Left renal cortex interstitium (tissue), 4 donors: ENCODE results near the gene KIFAP3. TPM values are rescaled to one million over a fixed set of nuclear protein-coding genes. Genes with fewer than 3 reads are reported as not detected.

Experiments
- DNase-seq, 4 donors: peaks; one replicate each; pipeline ENCODE4 v3.0.0-alpha.2; 2013; ENCODE audit warnings: low read depth in 4 of 4, low spot score in 2 of 4, missing footprints in 1 of 4
- polyA plus RNA-seq, 4 donors: library from polyadenylated mRNA; unstranded; fragments of 120-200 nt; gene quantifications; one replicate each; pipeline ENCODE4 v1.2.1, GENCODE V29; 2013; ENCODE audit not compliant: insufficient read length in 4 of 4

KIFAP3 gene
- polyA plus RNA-seq, 4 donors, result 36.7 to 51.5 (median 41.8) TPM

DNA sequence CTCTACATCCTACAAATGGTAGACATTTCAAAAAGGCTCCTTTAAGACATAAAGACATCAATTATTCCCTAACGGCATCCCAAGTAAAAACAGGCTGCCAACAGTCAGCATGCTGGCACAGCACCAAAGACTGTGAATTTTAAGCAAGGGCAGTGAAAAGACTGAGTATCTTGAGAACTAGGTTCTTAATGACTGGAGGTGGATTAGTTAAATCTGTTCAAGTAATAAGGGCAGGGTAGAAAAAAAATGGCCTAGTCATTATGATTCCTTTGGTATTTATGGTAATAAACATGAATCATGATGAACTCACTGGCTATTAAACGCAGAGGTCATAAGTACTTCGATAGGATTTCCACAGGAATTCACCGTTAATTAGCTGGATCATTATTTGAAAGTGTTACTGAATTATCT is 75.2 kb downstream of the KIFAP3 start:
- DNase-seq, result peak in 2 of 4 donors; percentile 11 to 19

DNA sequence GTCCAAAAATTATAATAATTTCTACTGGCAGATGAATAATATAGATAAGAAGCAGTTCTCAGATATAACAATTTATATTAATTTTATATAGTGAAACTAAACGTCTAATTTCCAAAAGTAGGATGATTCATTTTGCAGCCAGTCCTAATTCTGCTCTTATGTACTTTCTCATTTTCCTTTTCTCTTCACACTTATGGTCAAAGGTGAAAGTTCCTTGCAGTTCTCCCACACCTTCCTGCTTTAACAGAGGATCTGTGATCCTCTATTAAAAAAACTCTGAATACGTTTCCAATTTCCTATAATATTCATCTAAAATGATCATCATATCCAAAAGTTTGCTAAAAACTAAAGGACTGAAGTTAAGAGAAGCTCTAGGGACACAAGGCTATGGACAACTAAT is 78.5 kb downstream of the KIFAP3 start:
- no peak for DNase-seq

DNA sequence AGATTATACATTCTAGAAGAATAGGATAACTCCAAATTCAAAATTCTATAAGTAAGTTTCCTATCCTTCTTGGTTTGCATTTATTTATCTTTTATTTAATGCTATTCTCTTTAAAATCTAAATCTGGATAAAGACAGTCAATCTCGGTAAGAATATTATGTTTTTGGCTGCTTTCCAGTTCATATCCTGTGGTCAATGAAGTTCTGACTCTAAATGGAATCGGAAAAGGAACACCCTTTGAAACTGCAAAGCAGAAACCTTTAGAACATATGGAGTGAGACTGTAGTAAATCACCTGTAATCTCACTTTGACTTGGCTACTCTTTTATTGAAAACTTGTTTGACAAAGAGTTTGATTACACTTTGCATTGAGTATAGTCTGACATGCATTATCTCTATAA is 85.2 kb downstream of the KIFAP3 start:
- no peak for DNase-seq

DNA sequence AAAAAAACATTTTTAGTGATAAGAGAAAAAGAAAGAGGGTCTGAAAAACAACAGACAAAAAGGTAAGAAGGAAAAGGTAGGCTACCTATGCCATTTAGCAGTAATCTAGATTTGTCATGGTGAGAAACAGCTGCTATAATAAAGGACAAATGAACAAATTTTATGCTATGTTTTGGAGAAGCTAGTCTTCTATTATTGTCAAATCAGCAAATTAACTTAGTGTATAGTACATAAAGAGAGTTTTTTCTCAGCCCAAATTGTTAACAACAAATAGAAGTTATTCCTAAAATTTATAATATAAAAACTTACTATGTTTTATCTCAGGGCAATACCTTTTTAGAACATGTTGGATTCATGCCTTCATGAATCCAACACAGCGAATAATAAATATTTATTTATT is 88.7 kb downstream of the KIFAP3 start:
- DNase-seq, result no peak

DNA sequence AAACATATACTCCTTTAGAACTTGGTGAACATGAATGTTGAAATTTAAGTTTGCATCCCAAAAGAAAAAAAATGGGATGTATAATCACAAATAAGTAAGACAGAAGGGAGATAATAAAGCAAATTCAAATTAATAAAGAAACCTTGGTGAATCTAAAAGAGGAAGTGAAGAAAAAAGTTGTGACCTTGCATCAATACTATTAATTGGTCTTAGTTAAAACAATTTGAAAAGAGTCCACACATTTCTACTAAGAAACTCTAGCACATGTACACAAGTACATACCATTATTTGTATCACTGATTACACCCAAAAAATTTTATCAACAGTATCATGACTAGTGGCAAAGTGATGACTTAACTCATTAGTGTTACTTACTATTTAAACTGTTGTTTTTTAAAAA is 100.4 kb downstream of the KIFAP3 start:
- DNase-seq, result no peak

DNA sequence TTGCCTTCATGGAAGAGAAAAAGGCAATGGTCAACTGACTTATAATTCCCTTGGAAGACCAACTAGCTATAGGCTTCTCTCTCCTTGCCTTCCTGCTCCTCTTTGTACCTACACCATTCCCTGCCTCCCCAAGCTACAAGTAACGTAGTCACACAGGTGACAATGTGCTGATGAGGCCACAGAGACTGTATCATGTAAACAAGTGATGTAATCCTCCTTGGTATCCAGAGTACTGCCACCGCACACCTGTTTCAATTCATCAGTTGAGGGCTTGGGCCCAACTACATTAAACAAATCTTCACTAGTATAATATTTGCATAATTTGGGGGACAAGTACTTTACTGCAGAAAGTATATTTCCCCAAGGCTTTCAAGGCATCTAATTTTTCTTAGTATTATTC is 104.4 kb downstream of the KIFAP3 start:
- no peak for DNase-seq

DNA sequence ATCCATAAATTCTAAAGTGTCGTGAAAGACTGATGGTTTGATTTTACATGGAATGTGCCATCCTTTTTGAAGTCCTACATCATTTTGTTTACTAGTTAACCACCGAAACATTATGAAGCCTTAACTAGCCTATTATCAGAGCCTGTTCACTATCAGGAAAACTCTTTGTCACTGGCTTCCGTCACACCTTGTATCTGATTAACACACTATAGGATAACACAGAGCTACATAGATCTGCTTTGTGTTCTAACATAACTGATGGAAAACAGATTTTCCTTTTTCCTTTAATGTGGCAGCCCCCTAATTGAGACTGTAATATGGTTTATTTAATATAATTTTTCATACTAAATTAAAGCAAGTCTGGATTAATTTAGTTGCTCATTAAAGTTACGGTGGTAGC is 106.3 kb downstream of the KIFAP3 start:
- DNase-seq, result no peak

DNA sequence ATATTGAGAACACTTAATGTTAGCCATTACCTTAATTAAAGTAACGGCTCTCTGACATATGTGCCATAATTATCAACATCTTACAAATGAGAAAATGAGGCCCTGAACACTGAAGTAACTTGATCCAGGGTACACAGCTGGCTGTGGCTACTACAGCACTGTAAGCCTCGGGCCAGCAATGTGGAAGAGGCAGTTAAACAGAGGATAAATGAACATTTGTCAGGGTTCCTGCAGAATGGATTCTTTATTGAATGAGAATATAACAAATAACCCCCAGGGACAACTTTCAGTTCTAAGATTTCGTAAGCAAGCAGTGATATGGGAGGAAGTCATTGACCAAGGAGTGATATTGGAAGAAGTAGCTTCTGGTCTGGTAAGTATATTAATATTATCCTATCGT is 110.3 kb downstream of the KIFAP3 start:
- no peak for DNase-seq

DNA sequence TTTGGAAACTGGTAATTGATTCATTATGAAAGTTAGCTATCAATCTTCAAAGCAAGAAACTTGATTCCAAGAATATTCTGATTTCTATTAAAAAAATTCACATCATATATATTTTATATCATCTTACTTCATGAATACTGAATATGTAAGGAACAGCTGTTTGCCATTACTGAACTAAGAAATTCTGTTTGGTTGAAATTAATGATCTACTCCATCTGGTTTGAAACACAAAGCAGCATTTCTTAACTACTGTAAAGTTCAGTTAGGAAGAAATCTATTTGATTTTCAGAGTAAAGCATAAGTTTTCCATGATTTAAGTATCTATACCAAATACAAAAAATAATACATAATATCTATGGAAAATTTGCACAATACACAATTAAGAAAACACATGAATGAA is 114.8 kb downstream of the KIFAP3 start:
- no peak for DNase-seq

DNA sequence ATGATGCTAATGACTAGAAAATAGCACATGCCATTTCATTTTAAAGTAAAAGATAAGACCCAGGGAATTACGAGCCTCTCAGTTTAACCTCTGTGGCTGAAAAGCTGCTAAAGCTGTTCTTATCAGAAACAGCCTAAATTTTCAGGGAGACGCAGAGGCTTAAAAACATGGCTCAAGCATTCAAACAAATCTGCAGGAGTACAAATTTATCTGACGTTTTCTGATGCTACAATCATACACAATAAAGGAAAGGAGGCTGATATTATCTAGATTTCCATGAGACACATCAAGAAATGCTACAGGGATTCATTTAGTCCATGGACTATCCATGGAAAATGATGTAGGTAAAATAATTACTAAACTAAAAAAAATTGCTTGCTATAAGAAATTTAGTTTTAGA is 115.5 kb downstream of the KIFAP3 start:
- no peak for DNase-seq

DNA sequence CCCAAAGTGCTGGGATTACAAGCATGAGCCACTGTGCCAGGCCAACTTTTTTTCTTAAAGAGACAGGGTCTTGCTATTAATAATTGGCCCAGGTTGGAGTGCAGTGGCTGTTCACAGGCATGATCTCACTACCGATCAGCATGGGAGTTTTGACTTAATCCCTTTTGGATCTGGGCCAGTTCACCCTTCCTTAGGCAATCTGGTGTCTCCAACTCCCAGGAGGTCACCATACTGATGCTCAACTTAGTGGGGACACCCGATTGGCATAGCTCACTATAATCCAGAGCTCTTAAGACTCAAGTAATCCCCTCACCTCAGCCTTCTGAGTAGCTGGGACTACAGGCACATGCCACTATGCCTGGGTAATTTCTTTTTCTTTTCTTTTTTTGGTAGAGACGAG is 116.6 kb downstream of the KIFAP3 start:
- DNase-seq, result no peak

DNA sequence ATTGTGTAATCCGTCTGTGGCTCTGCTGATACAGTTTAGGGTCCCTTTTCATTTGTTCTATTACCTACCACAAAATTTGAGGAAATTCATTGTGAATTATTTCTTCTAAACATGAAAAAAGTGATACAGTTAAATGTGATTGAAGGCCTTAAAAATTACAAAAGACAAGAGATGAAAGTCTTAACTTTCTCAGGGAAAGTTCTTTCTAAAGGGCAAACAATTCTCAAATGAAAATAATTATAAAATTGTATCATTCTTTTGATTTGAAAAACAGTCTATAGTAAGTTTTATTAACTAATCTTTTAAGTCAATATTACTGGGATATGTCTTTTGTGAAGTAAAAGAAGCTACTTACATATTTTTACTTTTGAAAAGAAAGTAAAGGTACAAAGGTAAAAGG is 123.4 kb downstream of the KIFAP3 start:
- DNase-seq, result no peak

DNA sequence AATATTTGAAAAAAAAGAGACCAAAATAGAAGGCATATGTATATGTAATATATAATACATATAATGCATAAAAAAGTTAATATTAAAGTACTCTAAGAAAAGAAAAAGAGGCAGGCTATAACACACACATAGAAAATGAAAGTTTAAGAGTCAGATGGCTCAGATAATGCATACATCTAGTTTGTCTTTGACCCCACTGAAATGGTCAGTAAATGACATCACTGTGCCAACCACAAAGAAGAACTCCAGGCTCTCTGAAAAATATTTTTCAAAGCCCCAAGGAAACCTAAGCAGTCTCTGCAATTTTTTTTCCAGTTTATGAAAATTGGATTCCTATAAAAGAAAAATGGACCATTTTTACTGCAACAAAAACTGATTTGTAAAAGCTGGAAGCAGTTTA is 125.4 kb downstream of the KIFAP3 start:
- no peak for DNase-seq

DNA sequence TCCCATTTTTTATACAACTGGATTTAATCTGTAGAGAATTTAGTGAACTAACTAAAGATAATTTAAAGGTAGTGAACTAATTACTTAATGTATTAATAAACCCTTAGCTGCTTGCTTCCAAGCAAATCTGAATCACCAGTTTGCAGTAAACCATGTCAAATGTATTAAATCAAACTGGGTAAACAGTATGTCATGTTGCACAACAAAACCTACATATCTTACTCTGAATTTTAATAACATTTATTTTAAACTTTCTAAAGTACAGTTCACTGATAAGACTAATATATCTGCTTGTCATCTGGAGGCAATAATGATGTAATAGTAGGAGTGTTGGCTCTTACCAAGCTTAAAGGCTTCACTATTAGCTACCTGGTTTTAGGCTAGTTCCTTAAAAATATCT is 128.3 kb downstream of the KIFAP3 start:
- DNase-seq, result no peak

DNA sequence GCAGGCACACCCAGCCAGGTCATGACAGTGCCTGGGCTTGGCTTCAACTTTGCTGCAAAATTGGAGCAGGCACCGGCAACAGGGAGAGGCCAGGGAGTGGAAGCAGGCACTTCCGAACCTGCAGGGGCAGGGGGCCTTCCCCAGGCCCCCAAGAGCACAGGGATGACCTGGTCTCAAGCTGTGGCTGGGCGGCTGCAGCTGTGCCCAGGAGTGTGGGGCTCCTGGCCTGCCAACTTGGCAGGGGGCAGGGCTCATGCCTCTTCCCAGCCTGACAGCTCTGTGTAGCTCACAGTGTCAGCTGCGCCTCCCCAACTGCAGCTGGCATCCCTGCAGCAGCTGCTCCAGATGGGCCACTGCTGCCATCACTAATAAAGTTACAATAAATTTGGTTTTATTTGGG is 129.3 kb downstream of the KIFAP3 start:
- no peak for DNase-seq

DNA sequence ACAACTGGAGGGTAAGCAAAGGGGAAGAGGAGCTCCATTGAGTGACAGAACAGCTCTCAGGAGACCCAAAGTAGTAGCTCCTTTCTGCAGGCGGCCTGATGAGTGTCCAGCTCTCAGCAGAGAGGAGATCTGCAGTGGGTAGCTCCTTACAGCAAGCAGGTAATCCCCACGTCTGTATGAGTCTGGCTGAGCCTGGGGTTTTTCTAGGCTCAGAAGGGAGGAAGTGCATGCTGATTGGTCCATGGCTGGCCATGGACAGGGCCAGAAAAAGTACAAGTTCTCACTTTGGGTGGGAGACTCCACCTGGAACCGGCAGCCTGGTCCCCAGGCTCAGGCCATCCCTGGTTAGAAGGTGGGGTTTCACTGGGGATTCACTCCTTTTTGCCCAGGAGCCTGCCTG is 129.9 kb downstream of the KIFAP3 start:
- no peak for DNase-seq

DNA sequence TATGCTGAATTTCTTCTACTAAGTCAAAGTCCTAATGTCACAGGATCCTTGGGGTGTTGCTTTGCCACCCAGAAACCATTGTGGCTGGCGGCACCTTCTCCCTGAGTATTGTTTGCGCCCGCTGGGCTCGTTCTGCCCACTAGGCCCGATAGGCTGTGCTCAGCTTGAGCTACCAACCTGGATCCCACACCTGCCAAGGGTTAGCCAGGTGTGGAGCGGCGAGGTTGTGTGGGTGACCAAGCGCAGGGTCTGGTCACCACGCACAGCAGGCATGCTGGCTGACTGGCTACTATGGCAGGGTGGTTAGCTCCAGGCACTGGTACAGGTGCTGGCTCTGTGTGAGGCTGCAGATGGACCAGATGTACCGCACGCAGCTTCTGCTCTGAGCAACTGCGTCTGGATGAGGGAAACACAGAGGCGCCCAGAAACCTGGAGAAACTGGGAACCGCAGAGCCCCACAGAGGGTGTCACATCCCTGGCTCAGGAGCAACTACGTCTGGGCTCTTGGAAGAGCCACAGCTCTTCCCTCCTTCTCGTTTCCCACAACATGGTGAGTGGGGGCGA is 130.4 kb downstream of the KIFAP3 start:
- no peak for DNase-seq

DNA sequence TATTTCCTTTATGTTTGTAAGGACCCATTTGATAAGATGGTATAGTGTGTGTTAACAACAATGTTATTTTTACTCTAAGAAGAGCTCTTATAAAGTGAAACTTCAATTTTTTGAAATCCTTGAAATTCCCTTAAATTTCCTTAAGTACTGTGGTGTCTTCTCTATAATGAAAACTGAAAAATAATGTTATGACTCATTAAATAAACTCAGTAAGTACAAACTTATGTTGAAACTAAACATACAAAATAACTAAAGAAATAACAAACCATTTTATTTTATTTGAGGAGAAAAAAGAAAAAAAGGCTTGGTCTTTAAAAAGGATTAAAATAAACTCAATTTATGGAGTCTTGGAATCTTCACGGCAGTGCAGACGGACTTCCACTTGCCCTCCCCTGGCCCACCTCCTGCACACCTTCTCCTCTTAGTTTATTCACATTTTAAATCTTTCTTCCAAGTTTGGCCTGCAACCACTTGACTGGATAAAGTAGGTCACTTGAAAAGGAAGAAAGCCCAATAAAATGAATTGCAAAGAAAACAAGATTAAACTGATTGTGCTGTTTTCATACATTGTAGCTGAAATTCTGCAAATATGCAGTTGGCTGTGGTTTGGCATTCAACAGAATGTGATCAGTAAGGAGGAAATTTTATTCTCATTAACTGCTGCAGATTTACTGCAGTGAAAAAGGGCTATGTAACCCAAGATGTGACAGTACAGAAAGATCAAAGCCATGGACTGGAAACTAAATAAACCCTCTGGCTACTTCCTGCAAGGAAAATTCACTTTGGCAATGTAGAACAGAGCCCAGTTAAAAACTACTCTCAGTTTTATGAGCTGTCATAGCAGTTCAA is 132.3 kb downstream of the KIFAP3 start:
- DNase-seq, result peak; percentile 26 to 59 (median 54)

DNA sequence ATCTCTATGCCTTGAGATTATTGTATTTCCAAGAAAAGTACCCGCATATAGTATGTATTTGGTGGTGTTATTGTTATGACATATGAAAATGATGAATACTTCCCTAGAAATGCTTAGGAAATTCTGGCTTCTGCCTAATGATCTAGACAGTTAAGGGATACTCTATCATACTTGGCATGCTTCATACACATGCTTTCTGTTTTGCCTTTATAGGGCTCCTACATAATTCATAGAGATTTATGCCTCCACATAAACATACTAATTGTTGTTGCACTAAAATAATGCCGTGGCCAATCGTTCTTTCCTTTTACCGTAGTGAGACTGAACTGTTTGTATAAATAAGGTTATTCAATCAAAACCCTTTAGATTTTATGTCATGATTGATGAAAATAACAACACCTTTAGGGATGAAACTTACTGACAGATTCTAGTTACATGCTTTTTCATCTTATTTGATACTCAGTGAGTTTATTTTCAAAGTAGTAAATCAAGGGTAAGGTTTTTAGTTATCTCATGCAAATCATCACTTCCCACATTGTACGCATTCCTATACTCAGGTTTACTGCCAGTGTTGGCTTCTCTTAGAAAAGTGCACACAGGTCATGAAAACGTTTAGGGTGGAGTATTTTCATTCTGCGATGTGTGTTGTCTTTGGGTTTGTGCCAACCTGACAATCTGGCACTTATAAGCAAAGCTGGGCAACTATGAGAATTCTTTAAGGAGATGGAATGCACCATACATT is 140.3 kb downstream of the KIFAP3 start:
- DNase-seq, result no peak

DNA sequence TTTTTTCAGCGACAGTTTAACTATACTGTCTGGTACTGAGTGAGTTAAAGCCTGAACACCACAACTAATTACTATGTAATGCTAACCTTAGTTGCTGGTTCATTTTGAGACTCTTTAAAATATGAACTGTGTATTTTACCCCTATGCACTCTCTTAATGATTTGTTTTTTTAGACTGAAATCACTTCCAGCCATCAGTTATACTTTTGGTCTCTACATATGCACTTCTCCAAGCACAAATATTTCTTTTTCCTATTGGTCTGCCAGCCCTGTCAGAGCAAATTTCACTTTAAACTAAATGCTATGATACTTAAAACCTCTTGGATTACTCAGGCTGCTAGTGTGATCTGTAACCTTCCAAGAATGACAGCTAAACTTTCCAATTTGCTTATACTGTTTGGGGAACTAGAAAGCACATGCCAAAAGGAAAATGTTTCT is 142.7 kb downstream of the KIFAP3 start:
- no peak for DNase-seq

DNA sequence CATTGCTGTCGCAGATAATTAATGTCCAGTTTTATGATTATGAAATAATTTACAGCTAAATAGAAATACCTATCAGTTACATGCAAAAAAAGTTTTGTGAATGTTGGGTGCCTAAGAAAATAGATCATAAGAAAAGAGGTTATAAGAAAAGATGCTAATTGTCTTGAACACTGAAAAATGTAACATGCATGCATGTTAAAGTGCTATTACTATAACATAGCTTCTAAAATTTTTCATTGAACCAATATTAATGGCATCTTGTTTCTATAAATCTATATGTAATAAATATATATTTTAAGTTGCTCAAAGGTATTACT is 145.3 kb downstream of the KIFAP3 start:
- no peak for DNase-seq
